ENCODE measurements around the gene UPF3B. TPM values are rescaled to one million over a fixed set of nuclear protein-coding genes. Genes with fewer than 3 reads are reported as not detected.
"Not testable (repeated sequence)": the region's sequence is repeated elsewhere in the genome, so short reads cannot be mapped to it uniquely, and the experiment has no call there.

UPF3B gene
- total RNA-seq = 3.7 TPM

- peak; percentile 98 for ATAC-seq
Measured at GRCh38 chrX:119852382-119853353, at the start of gene UPF3B. UPF3B (minus strand) TSS chrX:119852963; CDS start chrX:119852928, 35 bp downstream.

- ATAC-seq = no peak
Measured at GRCh38 chrX:119900976-119901375, 48.2 kb upstream of the UPF3B start.

GRCh38 chrX:119899125-119899524 is 46.4 kb upstream of the UPF3B start:
- ATAC-seq = peak; percentile 31

- ATAC-seq = no peak
Measured at GRCh38 chrX:119895843-119896326, 43.1 kb upstream of the UPF3B start, which contains the start of gene AKAP14. AKAP14 (plus strand) TSS chrX:119895893; CDS start chrX:119903224, 7,331 bp downstream.

GRCh38 chrX:119891961-119892692 is 39.4 kb upstream of the UPF3B start:
- ATAC-seq = not testable (repeated sequence)

GRCh38 chrX:119890626-119891025 is 37.9 kb upstream of the UPF3B start:
- not testable (repeated sequence) for ATAC-seq

GRCh38 chrX:119887721-119888425 is 35.1 kb upstream of the UPF3B start:
- peak; percentile 79 for ATAC-seq

GRCh38 chrX:119885554-119886428 is 33.0 kb upstream of the UPF3B start:
- no peak for ATAC-seq

GRCh38 chrX:119880552-119881437 is 28.0 kb upstream of the UPF3B start:
- ATAC-seq = peak; percentile 85

GRCh38 chrX:119880076-119880475 is 27.3 kb upstream of the UPF3B start:
- peak; percentile 37 for ATAC-seq

GRCh38 chrX:119878740-119879139 is 26.0 kb upstream of the UPF3B start:
- no peak for ATAC-seq

- peak; percentile 97 for ATAC-seq
Measured at GRCh38 chrX:119871599-119872395, 19.0 kb upstream of the UPF3B start, which contains the start of the genes NDUFA1 and RNF113A. NDUFA1 (plus strand) TSS chrX:119871832; CDS start chrX:119871912, 80 bp downstream. RNF113A (minus strand) TSS chrX:119871733; CDS start chrX:119871613, 120 bp downstream.

- peak; percentile 33 for ATAC-seq
Measured at GRCh38 chrX:119871245-119871598, 18.5 kb upstream of the UPF3B start.

GRCh38 chrX:119870626-119871131 is 17.9 kb upstream of the UPF3B start:
- ATAC-seq = peak; percentile 34

- ATAC-seq = no peak
Measured at GRCh38 chrX:119853444-119853843, 681 bp upstream of the UPF3B start.

- ATAC-seq = no peak
Measured at GRCh38 chrX:119833905-119834304, 18.9 kb downstream of the UPF3B start.

GRCh38 chrX:119828446-119828845 is 24.3 kb downstream of the UPF3B start:
- no peak for ATAC-seq

- no peak for ATAC-seq
Measured at GRCh38 chrX:119826399-119826959, 26.3 kb downstream of the UPF3B start.

- ATAC-seq = not testable (repeated sequence)
Measured at GRCh38 chrX:119824221-119824620, 28.5 kb downstream of the UPF3B start.

Data from esophagus mucosa (tissue), 1 donor.